ENCODE data around the gene NAP1L4.
A peak's percentile ranks its signal among the peaks of the same experiment; 100 is the strongest.

The NAP1L4 gene

GRCh38 chr11:3022982-3023381 lies 30.9 kb upstream of the NAP1L4 start:
- no peaks in the 10 kb centered on the region for H3K4me1 ChIP-seq (ENCODE audit: insufficient read depth, low read length, poor library complexity, severe bottlenecking)
- no peaks in the 10 kb centered on the region for H3K9me2 ChIP-seq (replicated peaks; ENCODE audit: low read depth, low read length)
- H3K9me3 ChIP-seq (ENCODE audit: insufficient read depth, low read depth, low read length) = no peaks in the 10 kb centered on the region
- no peaks in the 10 kb centered on the region for H3K27me3 ChIP-seq (ENCODE audit: insufficient read depth, low read length, poor library complexity, severe bottlenecking)
- H3K36me3 ChIP-seq (ENCODE audit: insufficient read depth, low read length) = peaks cover 36% of the 10 kb centered on the region; the same call in 1 of the 2 replicates
- no peaks in the 10 kb centered on the region for H4K20me1 ChIP-seq (ENCODE audit: insufficient read depth, low read length, poor library complexity, severe bottlenecking)
- H3K4me2 ChIP-seq (ENCODE audit: low read depth, low read length, poor library complexity, severe bottlenecking) = no peak overlapping the region
- TF ChIP-seq CTCF (conservative IDR thresholded peaks at IDR 0.05; ENCODE audit: low read length) = no peak
- no peak for TF ChIP-seq EZH2phosphoT487 (IDR thresholded peaks at IDR 0.05; ENCODE audit: borderline replicate concordance)
- H3K9ac ChIP-seq (ENCODE audit: low read depth, low read length, poor library complexity, severe bottlenecking) = peak overlapping the region; percentile 17
- H3K4me3 ChIP-seq (ENCODE audit: low read length, poor library complexity, severe bottlenecking) = no peak overlapping the region
- H3F3A ChIP-seq (ENCODE audit: low read depth) = no peaks in the 10 kb centered on the region
- no peaks in the 10 kb centered on the region for H3K79me2 ChIP-seq (ENCODE audit: insufficient read depth, low read length)
- no peak overlapping the region for H2AFZ ChIP-seq (ENCODE audit: low read length)

- Histone ChIP-seq H3K27me3 (ENCODE audit: insufficient read depth, low read length, poor library complexity, severe bottlenecking) (no peaks in the 10 kb centered on the region), H3K4me2 (ENCODE audit: low read depth, low read length, poor library complexity, severe bottlenecking) (no peak overlapping the region), H3K36me3 (ENCODE audit: insufficient read depth, low read length) (peaks cover 42% of the 10 kb centered on the region; the same call in 1 of the 2 replicates), H3K9ac (ENCODE audit: low read depth, low read length, poor library complexity, severe bottlenecking) (peak overlapping the region; percentile 17), H3K9me2 (replicated peaks; ENCODE audit: low read depth, low read length) (no peaks in the 10 kb centered on the region), H2AFZ (ENCODE audit: low read length) (no peak overlapping the region), H3K9me3 (ENCODE audit: insufficient read depth, low read depth, low read length) (no peaks in the 10 kb centered on the region), H3F3A (ENCODE audit: low read depth) (no peaks in the 10 kb centered on the region), H4K20me1 (ENCODE audit: insufficient read depth, low read length, poor library complexity, severe bottlenecking) (no peaks in the 10 kb centered on the region), H3K79me2 (ENCODE audit: insufficient read depth, low read length) (no peaks in the 10 kb centered on the region), H3K4me3 (ENCODE audit: low read length, poor library complexity, severe bottlenecking) (no peak overlapping the region), H3K4me1 (ENCODE audit: insufficient read depth, low read length, poor library complexity, severe bottlenecking) (no peaks in the 10 kb centered on the region)
- TF ChIP-seq CTCF (conservative IDR thresholded peaks at IDR 0.05; ENCODE audit: low read length) = no peak
- no peak for TF ChIP-seq EZH2phosphoT487 (IDR thresholded peaks at IDR 0.05; ENCODE audit: borderline replicate concordance)
Observed at GRCh38 chr11:3022300-3022967, 30.3 kb upstream of the NAP1L4 start.

GRCh38 chr11:3021125-3021524 lies 29.0 kb upstream of the NAP1L4 start:
- Histone ChIP-seq H3K4me1 (ENCODE audit: insufficient read depth, low read length, poor library complexity, severe bottlenecking) (no peaks in the 10 kb centered on the region), H3K36me3 (ENCODE audit: insufficient read depth, low read length) (peaks cover 42% of the 10 kb centered on the region; the same call in 1 of the 2 replicates), H4K20me1 (ENCODE audit: insufficient read depth, low read length, poor library complexity, severe bottlenecking) (no peaks in the 10 kb centered on the region), H3F3A (ENCODE audit: low read depth) (no peaks in the 10 kb centered on the region), H3K4me3 (ENCODE audit: low read length, poor library complexity, severe bottlenecking) (no peak overlapping the region), H3K9me3 (ENCODE audit: insufficient read depth, low read depth, low read length) (no peaks in the 10 kb centered on the region), H3K9me2 (replicated peaks; ENCODE audit: low read depth, low read length) (no peaks in the 10 kb centered on the region), H3K79me2 (ENCODE audit: insufficient read depth, low read length) (no peaks in the 10 kb centered on the region), H3K27me3 (ENCODE audit: insufficient read depth, low read length, poor library complexity, severe bottlenecking) (no peaks in the 10 kb centered on the region), H3K4me2 (ENCODE audit: low read depth, low read length, poor library complexity, severe bottlenecking) (no peak overlapping the region), H2AFZ (ENCODE audit: low read length) (no peak overlapping the region), H3K9ac (ENCODE audit: low read depth, low read length, poor library complexity, severe bottlenecking) (no peak overlapping the region)
- TF ChIP-seq CTCF (conservative IDR thresholded peaks at IDR 0.05; ENCODE audit: low read length) (peak; percentile 73), EZH2phosphoT487 (IDR thresholded peaks at IDR 0.05; ENCODE audit: borderline replicate concordance) (no peak)
